HG03135 (cell line): ENCODE results near the gene OR1F1.
"Not testable (repeated sequence)": the region's sequence is repeated elsewhere in the genome, so short reads cannot be mapped to it uniquely, and the experiment has no call there.

Source experiments
- ATAC-seq: cut with Tn5 transposase; IDR thresholded peaks from one replicate; pipeline ENCODE4 v1.9.1; 2021; ENCODE audit warnings: mild to moderate bottlenecking, moderate library complexity; ENCODE audit not compliant: unreplicated experiment

The OR1F1 gene

GRCh38 chr16:3195975-3196374, 8.0 kb downstream of the OR1F1 start:
- no peak for ATAC-seq

GRCh38 chr16:3197694-3198333, 9.8 kb downstream of the OR1F1 start:
- ATAC-seq, result not testable (repeated sequence)

DNA sequence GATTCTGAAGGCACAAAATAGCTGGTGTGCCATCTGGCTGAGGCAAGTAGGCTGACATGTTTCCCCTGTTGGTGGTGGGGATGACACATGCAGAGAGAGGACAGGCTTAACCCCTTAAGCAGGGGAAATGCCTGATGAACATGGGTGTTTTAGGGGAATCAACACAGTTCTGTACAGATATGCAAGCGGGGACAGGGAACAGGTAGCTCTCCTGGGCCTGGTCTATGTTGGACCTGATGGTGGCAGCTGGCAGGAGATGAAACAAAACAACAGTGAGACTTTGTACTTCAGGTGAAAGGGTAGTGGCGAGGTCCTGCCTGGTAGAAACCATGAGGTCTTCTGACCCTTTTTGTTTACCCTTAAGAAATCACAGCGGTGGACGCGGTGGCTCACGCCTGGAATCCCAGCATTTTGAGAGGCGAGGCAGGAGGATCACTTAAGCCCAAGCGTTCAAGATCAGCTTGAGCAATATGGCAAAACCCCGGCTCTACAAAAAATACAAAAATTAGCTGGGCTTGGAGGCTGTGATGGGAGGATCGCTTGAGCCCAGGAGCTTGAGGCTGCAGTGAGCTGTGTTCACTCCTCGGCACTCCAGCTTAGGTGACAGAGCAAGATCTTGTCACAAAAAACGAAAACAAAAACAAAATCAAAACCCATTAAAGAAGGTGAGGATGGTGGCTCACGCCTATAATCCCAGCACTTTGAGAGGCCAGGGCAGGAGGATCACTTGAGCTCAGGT, 10.5 kb downstream of the OR1F1 start:
- no peak for ATAC-seq

GRCh38 chr16:3202903-3203539, 15.0 kb downstream of the OR1F1 start:
- no peak for ATAC-seq

DNA sequence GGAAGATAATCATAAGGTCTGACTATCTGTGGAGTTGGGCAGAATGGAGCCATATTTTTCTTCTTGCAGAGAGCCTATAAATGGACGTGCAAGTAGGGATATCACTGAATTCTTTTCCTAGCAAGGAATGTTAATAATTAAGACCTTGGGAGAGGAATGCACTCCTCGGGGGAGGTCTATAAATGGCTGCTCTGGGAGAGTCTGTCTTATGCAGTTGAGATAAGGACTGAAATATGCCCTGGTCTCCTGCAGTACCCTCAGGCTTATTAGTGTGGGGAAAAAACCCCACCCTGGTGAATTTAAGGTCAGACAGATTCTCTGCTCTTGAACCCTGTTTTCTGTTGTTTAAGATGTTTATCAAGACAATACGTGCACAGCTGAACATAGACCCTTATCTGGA, 17.9 kb downstream of the OR1F1 start:
- ATAC-seq, result not testable (repeated sequence)

- ATAC-seq, result no peak
Observed at GRCh38 chr16:3207086-3207953, 19.3 kb downstream of the OR1F1 start.

GRCh38 chr16:3212006-3212405, 24.0 kb downstream of the OR1F1 start:
- no peak for ATAC-seq

DNA sequence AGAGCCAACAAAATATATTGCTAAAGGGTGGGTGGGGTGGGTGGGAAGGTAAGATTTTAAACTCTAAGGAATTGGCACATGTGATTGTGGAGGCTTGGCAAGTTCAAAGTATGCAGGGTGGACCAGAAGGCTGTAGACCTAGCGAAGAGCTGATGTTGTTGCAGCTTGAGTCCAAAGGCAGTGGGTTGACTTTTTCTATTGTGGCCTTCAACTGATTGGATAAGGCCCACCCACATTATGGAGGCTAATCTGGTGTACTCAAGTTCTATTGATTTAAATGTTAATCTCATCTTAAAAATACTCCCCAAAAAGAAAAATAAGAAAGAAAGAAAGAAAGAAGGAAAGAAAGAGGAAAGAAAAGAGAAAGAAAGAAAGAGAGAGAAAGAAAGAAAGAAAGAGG, 24.6 kb downstream of the OR1F1 start:
- ATAC-seq, result no peak

DNA sequence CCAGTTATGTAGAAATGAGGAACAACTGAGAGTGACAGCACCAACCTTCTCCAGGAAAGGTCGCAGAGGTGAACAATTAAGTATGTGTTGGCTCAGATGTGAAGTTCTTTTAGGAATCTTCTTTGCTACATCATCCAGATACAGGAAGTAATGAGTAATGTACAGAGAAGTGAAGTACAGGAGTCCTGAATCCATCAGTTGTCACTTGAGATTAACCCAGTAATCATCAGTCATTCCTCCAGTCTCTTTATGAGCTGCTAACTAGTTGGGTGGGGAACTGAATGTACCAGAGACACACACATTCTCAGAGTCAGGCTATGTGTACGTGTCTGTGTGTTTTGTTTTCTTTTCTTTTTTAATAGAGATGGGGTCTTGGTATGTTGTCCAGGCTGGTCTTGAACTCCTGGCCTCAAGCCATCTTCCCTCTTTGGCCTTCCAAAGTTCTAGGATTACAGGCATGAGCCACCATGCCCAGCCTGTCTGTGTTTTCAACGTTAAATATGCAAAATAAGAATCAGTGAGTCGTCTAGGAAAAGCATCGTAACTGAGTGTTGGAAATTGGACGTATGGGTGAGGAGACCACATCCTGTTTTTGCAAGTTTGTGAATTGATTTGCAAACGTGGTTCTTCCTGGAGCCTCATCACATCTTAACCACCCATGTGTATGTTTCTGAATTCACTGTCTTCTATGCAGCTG, 27.0 kb downstream of the OR1F1 start:
- ATAC-seq, result no peak

DNA sequence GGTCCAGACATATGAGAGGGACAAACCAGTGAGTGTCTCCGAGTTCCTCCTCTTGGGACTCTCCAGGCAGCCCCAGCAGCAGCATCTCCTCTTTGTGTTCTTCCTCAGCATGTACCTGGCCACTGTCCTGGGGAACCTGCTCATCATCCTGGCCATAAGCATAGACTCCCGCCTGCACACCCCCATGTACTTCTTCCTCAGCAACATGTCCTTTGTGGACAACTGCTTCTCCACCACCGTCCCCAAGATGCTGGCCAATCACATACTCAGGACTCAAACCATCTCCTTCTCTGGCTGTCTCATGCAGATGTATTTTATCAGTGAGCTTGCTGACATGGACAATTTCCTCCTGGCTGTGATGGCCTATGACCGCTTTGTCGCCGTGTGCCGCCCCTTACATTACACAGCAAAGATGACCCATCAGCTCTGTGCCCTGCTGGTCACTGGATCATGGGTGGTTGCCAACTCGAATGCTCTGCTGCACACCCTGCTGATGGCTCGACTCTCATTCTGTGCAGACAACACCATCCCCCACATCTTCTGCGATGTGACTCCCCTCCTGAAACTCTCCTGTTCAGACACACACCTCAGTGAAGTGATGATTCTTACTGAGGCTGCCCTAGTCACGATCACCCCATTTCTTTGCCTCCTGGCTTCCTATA, 27.7 kb downstream of the OR1F1 start:
- no peak for ATAC-seq

GRCh38 chr16:3216263-3216640, 28.2 kb downstream of the OR1F1 start:
- ATAC-seq, result no peak

DNA sequence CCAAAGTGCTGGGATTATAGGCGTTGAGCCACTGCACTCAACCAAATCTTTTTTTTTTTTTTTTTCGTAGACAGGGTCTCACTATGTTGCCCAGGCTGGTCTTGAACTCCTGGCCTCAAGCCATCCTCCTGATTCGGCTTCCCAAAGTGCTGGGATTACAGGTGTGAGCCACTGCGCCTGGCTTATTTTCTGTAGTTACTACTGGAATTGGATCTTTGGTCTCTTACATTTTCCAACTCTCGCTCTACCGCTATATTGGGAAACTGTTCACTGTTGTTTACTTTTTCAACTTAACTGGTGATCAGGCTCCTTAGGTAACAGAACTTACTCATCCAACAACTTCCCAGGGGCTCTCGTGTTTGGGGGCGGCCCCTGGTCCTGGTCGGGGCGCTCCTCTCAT, 32.8 kb downstream of the OR1F1 start:
- ATAC-seq, result no peak

DNA sequence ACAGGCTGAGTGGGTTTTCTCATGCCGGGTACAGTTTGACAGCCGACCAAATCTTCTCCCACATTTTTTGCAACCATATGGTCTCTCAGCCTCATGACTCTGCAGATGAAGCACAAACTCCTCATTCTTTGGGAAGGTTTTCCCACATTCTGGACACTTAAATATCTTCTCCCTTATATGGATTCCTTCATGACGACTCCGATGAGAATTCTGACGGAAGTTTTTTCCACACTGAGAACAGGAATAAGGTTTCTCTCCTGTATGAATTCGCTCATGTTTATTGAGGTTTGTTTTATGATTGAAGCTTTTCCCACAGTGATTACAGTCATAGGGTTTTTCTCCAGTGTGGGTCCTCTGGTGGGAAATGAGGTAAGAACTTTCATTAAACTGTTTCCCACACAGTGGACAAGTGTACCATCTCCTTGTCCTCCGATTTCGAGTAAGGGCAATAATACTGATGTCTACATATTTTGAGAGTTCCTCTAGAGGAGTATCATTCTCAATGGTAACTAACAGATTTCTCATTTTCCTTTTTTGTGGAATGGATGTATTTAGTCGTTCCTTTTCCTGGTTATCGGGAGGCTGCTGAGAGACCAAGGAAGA, 36.0 kb downstream of the OR1F1 start:
- no peak for ATAC-seq

GRCh38 chr16:3234543-3234856, 46.5 kb downstream of the OR1F1 start:
- ATAC-seq, result no peak

DNA sequence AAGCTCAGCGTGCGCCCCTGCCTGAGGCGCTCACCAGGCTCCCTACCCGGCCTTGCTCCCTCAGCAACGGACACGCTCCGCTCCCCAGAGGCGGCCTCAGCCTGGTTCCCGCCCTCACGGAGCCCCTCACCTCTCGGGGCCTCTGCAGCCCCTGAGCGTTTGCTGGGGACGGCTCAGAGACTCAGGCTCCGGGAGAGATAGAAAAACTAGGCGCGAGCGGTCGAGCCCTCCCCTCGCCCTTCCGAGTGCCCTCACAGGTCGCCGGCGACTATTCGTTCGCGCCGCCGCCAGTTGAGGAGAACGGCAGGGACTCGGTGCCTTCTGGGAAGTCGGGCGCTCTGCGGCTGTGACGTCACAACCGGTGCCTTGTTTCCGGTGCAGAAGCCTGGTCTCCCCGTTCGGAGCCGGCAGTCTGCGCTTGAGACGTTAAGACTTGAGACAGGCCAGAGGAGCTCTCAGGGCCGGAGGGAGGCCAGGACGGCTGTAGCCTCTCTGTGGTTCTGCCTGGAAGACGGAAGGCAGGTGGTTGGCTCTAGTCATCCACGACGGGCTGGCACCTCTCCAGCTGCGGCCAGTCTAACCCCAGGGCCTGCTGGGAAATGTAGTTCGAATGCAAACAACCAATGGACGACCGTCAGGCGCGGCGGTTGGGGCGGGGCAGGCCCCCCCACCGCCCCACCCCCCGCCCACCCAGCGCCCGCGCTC, 47.0 kb downstream of the OR1F1 start, which contains the start of gene ZNF200:
Gene ZNF200 (minus strand): TSS at position 302 of the 705 bp plus-strand sequence. CDS start 1,403 bp downstream, outside the sequence.
- peak; percentile 86 for ATAC-seq

DNA sequence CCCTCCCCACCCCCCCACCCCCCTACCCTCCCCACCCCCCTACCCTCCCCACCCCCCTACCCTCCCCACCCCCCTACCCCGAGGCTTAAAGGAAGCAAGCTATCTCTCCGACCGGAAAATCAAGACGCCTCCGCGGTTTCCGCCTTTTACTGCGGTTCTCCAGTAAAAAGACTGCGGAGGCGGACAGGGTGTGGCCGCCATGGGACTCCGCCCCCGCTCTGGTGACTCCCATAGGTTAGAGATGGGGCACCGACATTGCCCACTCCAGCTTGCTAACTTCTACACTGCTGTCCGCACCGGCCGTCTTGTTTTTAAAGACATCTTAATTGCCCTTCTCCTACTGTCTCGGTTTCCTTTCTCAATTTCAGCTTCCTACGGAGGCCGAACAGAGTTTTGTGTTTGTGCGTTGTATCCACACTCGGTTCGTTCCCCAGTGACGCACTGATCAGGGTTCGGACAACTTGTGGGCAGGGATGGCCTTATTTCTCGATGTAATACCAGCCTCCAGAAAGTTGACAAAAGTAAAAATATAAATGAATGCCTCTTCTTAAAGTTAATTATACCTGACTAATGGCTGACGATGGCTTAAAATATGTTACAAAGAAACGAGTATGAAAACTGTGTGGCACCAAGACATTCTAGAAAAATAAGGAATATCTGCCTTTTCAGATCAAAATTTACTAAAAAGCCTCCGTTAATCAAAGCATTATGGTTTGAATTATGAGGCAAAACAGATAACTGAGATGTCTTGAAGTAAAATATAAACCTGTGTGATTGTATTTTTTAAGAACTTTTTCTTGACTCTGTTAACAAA, 48.1 kb downstream of the OR1F1 start:
- no peak for ATAC-seq

- no peak for ATAC-seq
Observed at GRCh38 chr16:3241761-3242160, 53.8 kb downstream of the OR1F1 start.

DNA sequence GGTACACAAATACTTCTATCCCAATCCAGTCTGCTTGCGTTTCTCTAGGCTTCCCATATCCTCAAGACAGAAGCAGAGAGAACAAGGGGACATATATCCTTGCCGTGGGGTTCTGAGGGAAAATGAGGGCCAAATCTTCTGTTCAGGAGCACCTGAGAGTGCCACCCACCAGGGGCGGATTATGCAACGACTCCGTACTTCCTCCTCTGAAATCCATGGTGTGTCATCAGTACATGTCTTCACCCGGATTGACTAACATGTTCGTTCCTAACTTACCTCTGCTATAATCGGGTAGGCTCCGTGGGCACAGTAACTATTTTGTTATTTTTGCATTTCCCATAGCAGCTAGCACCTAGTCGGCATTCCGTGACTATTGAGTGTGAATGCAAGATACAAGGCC, 54.7 kb downstream of the OR1F1 start:
- no peak for ATAC-seq
